GM12874 (cell line): ENCODE data around the gene NFATC4.

Experiments used
- TF ChIP-seq, protein P1 (sequence below): IDR thresholded peaks from 2 replicates; pipeline ENCODE4 v1.5.1; 2011; ENCODE audit warnings: low read depth, mild to moderate bottlenecking, control low read depth, low read length, moderate library complexity; ENCODE audit not compliant: insufficient read depth

Gene NFATC4

DNA sequence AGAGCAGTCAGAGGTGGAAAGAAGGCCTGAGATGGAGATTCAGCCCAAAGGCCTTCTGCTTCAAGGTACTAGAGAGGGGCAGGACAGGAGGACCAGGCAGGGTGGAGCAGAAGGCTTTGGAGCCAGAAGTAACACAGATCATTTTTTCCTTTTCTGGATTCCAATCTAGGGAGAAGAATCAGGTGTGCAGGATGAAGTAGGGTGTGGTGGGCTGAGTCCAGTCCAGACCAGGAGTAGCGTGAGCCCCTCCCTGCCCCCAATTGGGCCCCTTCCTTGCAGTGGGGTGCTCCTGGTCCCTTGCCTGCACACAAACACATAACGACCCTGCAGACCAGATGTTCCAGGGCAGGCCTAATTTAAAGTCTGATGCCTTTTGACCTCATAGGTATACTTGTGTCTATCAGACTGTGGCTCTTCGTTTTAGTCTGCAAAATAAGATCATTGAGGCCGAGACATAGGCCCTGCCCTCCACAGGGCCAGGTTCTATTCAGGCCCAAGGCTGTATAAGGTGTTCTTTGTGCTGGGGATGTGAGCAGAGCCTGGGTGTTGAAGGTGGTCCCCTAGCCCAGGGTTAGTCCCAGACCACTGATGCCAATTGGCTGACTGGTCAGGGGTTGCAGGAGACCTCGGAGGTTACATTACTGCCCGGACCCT is 29.8 kb downstream of the NFATC4 start:
- TF ChIP-seq, protein P1, sequence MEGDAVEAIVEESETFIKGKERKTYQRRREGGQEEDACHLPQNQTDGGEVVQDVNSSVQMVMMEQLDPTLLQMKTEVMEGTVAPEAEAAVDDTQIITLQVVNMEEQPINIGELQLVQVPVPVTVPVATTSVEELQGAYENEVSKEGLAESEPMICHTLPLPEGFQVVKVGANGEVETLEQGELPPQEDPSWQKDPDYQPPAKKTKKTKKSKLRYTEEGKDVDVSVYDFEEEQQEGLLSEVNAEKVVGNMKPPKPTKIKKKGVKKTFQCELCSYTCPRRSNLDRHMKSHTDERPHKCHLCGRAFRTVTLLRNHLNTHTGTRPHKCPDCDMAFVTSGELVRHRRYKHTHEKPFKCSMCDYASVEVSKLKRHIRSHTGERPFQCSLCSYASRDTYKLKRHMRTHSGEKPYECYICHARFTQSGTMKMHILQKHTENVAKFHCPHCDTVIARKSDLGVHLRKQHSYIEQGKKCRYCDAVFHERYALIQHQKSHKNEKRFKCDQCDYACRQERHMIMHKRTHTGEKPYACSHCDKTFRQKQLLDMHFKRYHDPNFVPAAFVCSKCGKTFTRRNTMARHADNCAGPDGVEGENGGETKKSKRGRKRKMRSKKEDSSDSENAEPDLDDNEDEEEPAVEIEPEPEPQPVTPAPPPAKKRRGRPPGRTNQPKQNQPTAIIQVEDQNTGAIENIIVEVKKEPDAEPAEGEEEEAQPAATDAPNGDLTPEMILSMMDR = no peak

DNA sequence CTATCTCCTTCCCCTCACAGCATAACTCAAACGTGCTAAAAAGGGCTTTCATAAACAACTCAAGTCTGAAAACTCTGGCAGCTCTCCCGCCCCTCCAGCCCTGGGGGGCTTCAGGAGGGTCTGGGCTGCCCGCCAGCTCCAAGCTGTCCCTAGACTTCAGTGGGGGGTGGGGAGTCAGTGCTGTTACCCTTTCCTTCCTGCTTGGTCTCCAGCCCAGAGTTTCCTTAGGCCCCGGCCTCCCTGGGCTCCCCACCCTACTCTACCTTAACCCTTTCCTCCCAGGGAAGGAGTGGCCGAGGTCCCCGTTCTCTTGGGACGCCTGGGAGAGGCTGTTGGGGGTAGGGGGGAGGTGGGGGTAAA is 30.3 kb downstream of the NFATC4 start:
- TF ChIP-seq, protein P1 = no peak

DNA sequence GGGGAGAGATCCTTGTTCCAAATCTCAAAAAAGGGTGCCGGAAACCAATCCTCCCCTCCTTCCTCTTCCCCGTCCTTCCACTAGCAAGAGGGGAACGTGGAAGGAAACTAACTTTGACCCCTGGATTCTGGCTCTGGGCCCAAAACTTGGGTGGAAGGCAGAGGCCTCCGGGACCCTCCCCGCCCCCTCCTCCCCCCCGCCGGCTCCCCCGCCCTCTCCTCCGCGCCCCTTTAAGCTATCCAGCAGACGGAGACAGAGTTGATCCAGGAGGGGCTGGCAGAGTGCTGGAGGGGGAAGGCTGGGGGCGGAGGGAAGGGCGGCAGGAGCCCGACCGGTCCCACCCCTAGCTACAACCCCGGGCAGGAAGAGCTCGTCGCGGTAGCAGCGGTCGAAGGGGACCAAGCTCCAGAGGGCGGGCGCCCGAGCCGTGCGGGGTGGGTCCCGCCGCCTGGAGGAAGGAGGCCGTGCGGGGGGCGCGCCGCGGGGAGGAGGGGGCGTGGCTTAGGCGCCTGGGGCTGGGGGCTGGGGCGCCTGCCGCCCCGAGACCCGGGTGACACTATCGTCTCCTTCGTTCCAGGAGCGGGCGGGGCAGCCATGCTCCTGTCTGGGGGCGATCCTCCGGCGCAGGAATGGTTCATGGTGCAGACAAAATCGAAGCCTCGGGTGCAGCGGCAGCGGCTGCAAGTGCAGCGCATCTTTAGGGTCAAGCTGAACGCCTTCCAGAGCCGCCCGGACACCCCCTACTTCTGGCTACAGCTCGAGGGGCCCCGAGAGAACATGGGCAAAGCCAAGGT is 30.9 kb downstream of the NFATC4 start, which contains the start of gene NYNRIN:
Gene NYNRIN, plus strand, starts transcription at position 351 of the 794 bp plus-strand sequence. Its CDS starts 244 bp downstream, at position 595.
- TF ChIP-seq, protein P1 = no peak

DNA sequence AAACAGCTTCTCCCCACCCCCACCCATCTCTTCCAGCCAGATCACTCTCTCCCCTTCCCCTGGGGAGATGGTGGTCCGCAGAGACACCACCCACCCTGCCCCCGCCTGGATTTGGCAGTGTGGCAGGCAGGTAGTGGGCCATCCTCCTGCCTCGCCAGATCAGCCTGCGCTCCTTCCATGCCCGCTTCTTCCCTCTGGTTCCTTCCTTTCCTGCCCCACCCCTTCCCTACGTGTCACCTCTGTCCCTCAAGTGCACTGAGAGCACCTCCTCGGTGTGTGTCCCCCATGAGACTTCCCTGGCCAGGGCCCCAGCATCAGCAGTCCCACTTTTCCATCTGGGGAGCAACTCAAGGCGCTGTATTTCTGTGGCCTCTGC is 31.5 kb downstream of the NFATC4 start:
- TF ChIP-seq, protein P1 = no peak

DNA sequence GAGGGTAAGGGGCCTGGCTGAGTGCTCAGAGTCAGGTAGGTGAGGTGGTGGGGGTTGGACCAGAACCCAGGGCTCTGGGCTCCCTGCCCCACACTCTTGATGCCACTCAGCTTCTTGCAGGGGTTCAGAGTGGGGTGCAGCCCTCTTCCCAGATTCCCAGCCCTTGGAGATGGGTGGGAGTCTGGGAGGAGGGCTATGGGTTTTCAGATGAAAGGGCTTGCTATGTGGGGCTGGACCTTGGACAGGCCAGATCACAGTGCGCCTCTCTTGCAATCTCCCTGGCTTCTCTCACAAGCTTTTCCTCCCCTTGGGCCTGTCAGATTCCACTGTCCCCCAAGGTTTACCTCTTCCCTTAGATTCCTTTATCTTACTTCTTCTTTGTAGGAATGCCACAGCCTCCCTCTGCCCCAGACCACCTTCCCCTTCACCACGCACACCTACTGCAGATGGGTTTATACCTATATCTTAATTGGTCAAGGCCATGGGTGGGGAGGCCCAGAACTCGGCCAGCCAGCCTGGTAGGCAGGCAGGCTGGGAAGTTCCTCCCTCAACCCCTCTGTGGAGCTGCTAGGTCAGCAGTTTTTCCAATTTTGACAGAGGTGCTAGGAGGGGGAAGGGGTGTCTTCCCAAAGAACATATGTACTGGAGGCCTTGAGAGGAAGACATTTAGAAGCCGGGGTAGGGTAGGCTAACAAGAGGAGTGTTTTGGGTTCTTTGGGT is 32.2 kb downstream of the NFATC4 start:
- TF ChIP-seq, protein P1 = no peak

DNA sequence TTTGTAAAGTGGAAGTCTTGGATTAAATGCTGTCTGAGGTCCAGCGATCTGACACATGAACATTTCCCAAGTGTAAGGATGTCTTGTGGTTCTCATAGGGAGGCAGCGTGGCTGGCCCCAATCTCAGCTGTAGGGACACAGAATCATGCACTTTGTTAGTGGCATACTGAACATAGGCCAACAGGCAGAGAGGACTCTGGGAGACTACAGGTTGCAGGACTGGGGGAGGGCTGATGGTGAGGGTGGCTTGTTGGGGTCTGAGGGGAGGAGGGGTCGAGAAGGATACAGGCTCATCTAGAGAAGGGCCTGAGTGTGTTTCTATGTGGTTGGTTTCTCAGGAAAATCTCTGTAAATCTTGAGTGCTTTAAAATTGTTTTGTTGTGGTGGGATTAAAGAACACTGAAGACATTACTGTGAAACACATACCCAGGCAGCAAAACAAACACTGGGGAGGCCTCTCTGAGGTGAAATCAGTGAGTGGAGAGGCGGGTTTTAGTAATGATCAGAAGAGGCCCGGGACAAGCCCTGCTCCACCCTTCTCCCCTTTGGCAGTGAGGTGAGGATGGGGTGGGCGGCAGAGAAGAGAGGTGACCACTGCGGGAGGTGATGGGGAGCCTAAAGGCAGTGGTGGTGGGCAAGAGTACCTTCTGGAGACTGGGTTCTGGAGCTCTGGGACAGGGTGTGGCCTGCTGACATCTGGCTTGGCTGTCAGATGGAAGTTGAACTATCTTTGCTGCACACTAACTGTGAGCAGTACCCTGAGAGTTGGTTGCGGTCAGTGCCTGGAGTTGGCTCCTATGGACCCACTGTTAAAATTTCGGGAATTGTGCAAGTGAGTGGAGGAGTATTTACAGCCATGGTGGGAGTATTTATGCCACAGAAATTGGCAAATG is 34.1 kb downstream of the NFATC4 start:
- TF ChIP-seq, protein P1 = no peak
